Right ventricle myocardium inferior (tissue), 1 donor: ENCODE measurements around the gene CYFIP2. TPM values are rescaled to one million over a fixed set of nuclear protein-coding genes. Genes with fewer than 3 reads are reported as not detected.

Experiments
- ATAC-seq: fragments of 200-7000 bp; cut with Tn5 transposase; one replicate; pipeline ENCODE4 v1.9.1; 2020; ENCODE audit warnings: mild to moderate bottlenecking, moderate library complexity
- DNase-seq: peaks from one replicate; pipeline ENCODE4 v3.0.0; 2021; ENCODE audit errors: missing footprints
- intact Hi-C: fragments of 100-400 bp; cut with DNase I; formaldehyde crosslinking; loops from one replicate; pipeline ENCODE4 v1.11.0; 2022
- total RNA-seq: library from RNA; stranded (reverse); fragmentation: NEBNext Ultra II Directional; extraction: Animal tissue kit (Norgen Biotek cat#: 25700); gene quantifications from one replicate; pipeline ENCODE4 v1.2.1, GENCODE V29; 2021
- donor health status: DM: no; HTN: yes; CAD: no; lungs with severe emphysema.

The CYFIP2 gene
- total RNA-seq, 1 donor from 2014 or later = 29.6 TPM

DNA sequence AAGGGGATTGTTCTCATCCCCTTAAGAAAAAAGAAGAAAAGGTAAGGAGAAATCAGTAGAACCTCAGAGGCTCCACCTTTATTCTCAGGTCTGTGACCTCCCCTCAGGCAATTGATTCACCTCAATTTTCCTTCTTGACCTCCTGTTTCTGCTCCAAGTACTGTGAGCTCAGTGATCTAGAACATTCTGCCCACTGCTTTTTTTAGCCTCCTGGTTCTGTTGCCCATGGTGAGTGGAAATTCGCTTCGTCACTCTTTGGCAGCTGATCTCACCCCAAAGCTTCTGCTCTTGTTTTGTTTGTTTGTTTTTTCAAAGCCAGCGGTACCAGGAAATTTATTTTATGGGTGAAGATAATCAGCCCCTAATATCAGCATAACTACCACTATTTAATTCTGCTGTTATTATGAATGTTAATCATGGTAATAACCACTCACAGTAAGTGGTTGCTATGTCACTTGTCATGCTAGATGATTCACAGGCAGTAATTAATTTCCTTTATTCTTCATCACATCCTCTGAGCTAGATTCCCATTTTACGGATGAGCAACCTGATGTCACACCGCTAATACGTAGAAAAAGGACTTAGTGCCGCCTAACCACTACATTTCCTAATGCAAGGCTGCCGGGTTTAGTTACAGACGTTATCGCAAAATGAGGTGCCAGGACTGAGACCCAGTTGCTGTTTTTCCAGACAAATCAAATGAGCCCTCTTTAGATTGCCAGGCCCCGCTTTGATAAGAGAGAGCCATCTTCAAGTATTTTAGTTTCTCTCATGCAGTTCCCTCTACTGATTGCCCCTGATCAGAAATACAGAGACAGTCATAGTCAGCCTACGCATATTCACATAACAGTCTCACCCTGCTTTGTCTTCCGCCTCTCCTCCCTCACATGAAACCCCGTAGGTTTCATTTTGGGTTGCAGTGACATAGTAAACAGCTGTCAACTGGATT, 78.2 kb downstream of the CYFIP2 start:
- intact Hi-C loops = no loop called here
- DNase-seq (no peak), ATAC-seq (no peak)

DNA sequence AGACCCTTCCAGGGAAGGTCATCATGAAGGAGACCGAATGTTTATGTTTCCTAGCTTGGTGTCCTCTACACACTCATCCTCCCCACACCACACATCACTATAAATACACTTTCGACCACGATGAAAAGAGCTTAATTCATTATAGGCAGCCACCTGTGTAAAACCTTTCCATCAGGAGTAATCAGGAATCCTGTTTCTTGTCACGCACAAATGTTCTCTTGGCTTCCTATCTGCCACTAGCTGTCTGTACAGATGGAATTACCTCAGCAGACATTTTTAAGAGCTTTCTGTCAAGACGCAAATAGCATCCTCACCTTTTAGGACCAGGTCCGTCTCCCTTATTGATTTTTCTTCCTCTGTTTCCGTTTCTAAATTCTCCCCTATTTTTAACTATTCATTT, 79.1 kb downstream of the CYFIP2 start:
- intact Hi-C loops = no loop called here
- DNase-seq = no peak
- ATAC-seq = no peak

DNA sequence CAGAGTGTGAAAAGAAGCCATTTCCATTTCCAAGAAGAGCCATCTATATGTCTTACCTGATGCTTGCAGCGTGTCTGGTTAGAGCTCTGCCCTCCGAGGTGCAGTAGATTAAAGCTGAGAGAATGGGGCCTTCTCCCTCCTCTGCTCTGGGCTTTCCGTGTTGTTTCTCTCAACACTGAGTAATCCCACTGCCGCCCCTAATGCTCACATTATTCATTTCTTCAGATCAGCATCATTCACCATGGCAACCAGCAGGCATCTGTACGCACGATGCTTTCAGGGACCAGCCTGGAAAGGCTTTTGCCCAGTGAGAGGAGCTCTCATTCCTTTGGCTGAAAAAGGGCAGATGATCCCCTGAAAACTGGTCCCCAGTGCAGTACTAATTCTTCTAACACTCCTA, 79.6 kb downstream of the CYFIP2 start:
- no peak for DNase-seq
- no peak for ATAC-seq
- intact Hi-C loops = no loop called here

DNA sequence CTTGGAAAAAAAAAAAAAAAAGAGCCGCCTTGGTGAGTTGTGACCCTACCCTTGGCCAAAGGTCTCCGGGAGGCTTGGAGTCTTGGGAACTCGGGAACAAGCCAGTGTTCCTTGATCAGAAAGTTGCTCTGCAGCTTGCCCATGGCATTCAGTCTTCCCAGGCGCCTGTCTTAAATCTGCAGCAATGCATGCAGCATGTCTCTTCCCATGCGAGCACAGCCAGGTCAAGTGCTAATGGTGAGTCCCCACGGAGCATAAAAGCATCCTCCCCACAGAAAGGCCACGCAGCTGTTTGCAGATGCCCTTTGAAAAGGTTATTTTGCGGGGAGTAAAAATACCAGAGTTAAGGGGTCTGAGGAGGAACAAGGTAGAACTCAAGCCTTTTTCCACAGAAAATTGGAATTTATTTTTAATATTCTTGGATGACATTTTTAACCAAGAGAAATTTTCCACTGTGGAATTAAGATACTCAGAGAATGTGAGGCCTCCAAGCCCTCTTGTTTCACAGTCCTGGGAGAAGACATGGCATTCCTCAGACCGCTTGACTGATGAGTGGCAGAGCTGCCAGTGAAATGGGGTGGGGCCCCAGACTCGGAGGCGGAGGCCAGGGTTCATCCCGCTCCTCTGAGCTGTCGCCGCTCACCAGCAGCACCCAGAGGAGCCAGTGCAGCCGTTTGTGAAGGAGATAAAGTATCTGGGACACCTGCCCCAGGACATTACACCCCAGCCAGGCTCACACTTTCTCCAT, 81.6 kb downstream of the CYFIP2 start:
- ATAC-seq = peak; percentile 74
- no peak for DNase-seq

DNA sequence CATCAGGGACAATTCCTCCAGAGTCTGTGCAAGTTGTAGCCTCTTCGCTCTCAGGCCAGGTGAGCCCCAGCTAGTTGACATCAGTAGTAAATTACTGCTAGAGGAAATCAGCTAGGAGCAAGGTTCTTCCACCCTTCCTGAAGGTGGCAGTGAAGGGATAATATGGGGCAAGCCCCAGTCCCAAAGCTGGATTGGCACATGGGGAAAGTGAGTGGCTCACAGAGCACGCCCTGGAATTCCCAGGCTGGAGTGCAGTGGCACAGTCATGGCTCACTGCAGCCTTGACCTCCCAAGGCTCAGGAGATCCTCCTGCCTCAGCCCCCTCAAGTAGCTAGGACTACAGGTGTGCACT, 82.1 kb downstream of the CYFIP2 start:
- intact Hi-C loops = no loop called here
- DNase-seq = no peak

More for the DNA sequence above, 81.6 kb downstream of the CYFIP2 start:
- intact Hi-C loops = no loop called here

DNA sequence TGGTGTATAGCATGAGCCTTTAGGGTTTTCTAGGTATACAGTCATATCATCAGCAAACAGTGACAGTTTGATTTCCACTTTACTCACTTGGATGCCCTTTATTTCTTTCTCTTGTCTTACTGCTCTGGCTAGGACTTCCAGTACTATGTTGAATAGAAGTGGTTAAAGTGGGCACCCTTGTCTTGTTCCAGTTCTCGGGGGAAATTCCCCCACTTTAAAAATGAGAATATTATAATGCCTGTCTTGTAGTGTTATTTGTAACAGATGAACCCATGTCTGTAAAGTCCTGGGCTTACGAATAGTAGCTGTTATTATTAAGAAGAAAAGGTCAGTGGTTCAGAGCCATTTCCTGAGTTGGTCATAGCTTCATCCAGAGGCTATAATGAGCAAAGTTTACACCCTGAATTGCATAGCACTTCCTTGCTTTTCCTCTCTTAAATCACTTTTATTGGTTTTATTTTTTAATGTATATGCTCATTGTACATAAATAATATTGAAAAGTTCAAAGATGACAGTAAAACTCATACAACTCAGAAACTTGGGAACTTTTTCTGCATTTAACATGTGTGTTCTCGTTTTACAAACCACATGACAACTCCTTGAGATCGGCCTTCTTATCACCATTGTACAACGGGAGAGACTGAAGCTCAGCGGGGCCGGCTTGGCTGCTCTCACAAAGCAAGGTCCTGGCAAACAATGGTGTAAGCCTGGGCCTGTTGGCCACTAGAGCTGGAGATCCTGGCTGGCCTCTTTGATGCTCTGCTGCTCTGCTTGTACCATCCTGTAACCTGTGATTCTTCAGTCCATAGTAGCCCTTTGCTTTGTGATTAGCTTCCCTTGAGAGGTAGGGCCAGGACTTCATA, 85.2 kb downstream of the CYFIP2 start:
- ATAC-seq (no peak), DNase-seq (no peak)
- intact Hi-C loops = no loop called here

More for the DNA sequence above, 82.1 kb downstream of the CYFIP2 start:
- no peak for ATAC-seq

DNA sequence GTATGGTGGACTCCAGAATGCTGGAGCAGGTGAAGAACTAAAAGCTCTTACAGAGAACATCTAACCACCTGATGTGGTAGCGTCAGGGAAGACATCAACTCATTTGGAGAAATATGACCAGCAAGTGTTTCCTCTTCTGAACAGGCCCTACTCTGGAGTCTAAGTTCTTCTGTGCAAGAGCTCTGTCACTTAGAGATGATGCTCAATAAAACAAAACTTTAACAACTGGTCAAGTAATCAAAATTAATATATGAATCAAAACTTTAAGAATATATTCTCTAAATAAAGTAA, 85.8 kb downstream of the CYFIP2 start:
- intact Hi-C loops = no loop called here
- DNase-seq (no peak), ATAC-seq (no peak)

DNA sequence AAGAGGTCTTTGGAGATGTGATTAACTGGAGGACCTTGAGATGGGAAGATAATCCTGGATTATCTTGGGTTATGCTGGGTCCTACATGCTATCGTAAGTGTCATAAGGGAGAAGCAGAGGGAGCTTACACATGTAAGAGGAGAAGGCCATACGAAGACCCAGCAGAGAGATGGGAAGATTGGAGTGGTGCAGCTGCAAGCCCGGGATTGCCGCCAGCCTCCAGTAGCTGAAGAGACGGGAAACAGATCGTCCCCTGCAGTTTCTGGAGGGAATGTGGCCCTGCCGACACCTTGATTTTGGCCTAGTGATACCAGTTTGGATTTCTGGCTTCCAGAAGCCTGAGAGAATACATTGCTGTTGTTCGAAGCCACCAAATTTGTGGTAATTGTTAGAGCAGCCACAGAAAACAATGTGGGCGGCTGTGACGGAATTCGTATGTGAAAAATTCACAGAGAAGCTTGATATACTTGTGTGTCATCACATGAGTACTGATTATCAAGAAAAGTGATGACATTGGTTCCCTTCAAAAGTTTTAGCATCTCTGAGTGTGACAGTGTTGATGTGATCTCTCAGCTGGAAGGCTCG, 86.9 kb downstream of the CYFIP2 start:
- intact Hi-C loops = no loop called here
- ATAC-seq = no peak
- DNase-seq = no peak

DNA sequence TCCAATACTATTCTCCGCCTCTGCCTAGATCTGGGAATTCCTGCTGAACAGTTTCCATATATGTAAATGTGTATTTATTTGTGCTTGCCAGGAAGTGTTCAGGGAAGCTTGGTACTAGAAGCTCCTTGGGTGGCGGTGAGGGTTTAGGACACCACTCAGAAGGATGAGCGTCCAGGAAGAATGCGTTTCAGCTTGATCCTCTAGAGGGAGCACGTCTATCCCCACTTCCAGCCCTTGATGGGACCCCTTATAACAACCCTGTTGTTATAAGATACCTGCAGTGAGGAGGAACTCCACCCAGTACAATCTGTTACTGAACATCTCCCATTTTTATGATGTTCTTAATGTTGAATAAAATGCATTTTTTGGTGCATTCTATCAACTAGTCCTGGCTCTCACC, 88.9 kb downstream of the CYFIP2 start:
- intact Hi-C loops = no loop called here
- DNase-seq (no peak), ATAC-seq (no peak)

DNA sequence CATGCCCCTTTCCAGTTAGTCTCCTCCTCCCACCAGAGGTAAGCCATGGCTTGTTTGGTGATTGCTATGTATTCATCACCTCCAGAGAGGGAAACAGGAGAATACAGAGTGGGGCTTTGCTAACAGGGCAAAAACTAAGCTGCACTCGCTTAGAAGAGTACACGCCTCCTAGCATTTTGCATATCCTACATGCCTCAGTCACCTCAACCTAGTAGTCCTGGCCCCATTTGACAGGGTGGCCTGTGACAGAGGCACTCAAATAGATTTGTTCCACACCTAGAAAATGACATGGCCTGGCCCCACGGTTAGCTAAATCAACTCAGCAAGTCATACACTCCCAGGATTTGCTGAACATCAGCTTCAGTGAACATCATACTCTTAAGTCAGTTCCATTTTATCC, 90.7 kb downstream of the CYFIP2 start:
- intact Hi-C loops = no loop called here
- DNase-seq = no peak
- ATAC-seq = no peak

DNA sequence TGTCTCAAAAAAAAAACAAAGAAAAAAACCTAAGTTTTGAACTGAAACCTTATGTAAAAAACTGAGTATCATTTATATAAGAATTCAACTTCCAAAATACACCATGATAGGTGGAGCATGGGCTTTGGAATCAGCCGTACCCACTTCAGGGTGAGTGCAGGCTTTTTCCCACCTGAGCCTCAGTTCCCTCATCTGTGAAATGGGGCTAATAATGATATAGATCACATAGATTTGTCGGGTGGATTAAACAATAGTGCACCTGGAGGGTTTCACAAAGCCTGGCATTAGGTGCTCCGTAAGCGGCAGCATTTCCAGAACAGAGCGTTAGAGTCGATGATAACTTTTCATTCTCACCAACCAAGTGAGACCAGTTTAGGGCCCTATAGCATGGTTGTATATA, 91.9 kb downstream of the CYFIP2 start:
- ATAC-seq (no peak), DNase-seq (no peak)
- intact Hi-C loops = no loop called here

DNA sequence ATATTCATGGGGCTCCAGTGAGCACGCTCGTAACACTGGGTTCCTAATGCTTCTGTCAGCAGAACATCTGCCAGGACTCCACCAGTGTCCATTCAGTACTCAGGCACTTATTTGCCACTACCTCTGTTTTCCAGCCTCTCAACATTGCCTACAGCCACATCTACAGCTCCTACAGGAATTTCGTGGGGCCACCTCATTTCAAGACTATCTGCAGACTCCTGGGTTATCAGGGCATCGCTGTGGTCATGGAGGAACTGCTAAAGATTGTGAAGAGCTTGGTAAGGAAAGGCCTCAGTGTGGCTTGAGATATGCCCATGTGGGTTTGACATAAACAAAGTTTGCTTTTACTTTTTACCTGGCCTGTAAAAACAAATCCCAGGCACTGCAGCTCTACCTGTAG, 92.9 kb downstream of the CYFIP2 start:
- no peak for DNase-seq
- intact Hi-C loops = no loop called here

DNA sequence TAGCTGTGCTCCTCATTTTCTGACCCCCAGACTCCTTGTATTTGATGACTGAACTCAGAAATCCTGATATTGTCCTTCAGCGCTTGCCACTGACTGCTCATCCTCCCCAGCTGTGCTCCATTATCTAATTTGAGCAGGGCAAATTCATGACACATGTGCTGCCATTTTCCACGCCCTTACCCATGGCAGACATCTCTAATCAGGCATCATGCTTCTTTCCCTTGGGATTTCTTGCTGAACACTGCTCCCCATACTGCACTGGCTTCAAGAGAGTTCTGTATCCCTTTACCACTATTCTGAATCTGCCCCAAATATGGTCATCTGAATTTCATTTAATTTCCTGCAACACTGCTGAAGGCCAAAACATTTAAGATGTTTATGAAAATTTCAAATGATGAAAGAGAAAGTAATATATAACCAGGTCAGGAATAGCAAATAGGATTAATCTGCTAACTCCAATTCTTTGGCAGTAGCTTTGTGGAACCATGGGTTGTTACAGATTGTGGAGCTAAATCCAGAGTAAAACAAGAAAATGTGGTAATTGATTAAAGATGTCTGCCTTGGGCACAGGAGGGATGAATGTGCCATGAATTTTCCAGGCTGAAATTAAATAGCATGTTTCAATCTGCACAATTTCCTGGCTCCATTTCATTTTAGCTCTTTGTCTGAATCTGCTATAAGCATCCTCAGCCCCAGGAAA, 93.6 kb downstream of the CYFIP2 start:
- intact Hi-C loops = no loop called here
- ATAC-seq (no peak), DNase-seq (no peak)

More for the DNA sequence above, 92.9 kb downstream of the CYFIP2 start:
- no peak for ATAC-seq

DNA sequence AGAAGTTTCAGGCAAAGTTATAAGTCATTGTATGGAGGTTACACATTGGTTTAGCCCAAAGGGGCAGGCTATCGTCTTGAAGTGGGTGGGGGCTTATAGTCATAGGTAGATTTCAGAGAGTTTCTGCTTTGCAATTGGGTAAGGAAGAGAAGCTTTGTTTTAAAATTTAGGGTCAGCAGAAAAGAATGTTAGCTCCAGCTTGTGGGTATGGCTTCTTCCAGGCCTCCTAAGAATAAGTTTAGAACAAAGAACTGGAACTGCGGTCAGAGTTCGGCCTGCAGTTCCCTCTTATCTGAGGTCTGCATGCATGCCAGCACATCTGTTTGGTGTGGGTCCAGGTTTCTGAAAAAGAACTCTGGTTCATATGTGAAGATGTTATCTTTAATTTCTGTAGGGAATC, 96.1 kb downstream of the CYFIP2 start:
- ATAC-seq = peak; percentile 71
- intact Hi-C loops = no loop called here

DNA sequence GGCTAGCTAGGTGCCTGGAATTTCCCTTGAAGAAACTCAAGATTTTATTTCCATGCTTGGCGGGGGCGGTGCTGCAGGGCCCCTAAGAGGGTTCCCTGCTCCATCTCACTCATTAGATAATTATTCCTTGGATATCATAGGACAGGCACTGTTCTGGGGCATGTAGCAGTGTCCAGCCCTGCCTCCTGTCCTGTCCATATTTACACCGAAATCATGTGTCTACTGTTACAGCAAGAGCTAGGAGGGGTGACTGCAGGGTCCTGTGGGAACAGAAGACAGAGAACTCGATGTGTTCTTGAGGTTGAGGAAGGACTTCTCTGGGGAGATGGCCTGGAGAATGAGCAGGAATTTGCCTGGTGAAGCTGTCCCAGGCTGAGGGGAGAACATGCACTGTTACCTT, 96.6 kb downstream of the CYFIP2 start:
- intact Hi-C loops = no loop called here
- DNase-seq = no peak
- ATAC-seq = peak; percentile 60

More for the DNA sequence above, 96.1 kb downstream of the CYFIP2 start:
- no peak for DNase-seq

DNA sequence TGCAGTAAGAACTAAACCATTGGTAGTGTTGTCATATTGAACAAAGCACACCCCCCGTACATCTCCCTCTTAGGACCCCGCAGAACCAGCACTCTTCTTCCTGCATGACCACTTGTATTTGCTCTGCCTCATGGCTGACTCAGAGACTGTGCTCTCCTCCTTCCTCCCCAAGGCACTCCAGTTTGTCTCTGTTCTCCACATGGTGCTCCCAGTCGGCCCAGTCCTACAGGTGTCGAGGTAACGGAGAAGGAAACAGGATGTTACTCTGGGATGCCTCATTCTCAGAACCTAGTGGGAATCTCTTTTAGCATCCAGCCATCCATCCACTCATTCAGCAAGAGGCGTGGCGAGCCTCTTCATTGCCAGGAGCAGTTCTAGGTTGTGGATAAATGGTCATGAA, 97.1 kb downstream of the CYFIP2 start:
- intact Hi-C loops = no loop called here
- DNase-seq = no peak
- ATAC-seq = no peak

DNA sequence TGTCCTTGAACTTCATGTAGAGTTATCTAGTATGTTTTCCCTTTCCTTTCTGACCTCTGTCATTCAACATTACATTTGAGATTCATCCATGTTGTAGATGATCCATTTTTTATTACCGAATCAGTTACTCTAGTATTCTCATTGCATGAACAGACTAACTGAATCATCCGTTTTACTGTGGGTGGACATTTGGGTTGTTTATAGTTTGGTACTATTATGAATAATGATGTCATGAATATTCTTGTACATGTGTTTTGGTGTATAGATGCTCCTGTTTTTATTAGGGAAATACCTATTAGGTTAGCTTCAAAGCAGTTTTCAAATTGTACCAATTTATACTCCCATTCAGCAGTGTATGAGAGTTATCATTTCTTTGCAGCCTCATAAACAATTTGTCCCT, 99.8 kb downstream of the CYFIP2 start:
- DNase-seq (no peak), ATAC-seq (no peak)
- intact Hi-C loops = no loop called here
